Trophoblast cell (in vitro differentiated cells and primary cell): ENCODE results near the gene ENTHD1.
"Not testable (repeated sequence)": the region's sequence is repeated elsewhere in the genome, so short reads cannot be mapped to it uniquely, and the experiment has no call there.

Experiments
- DNase-seq, 2 donors: peaks; one replicate each; pipeline ENCODE4 v3.0.0-alpha.2; 2016
- H2AFZ ChIP-seq: 2 replicates; pipeline ENCODE4 v1.6.1; 2013; ENCODE audit warnings: low read length, moderate library complexity, mild to moderate bottlenecking; ENCODE audit not compliant: insufficient read depth, poor library complexity
- H2AK5ac ChIP-seq: 2 replicates; pipeline ENCODE4 v1.6.1; 2013; ENCODE audit warnings: mild to moderate bottlenecking, low read length
- H2BK120ac ChIP-seq: 2 replicates; pipeline ENCODE4 v1.6.1; 2013; ENCODE audit warnings: low read length, mild to moderate bottlenecking, moderate library complexity; ENCODE audit not compliant: insufficient read depth, poor library complexity
- H2BK12ac ChIP-seq: 2 replicates; pipeline ENCODE4 v1.6.1; 2013; ENCODE audit warnings: mild to moderate bottlenecking, low read length, moderate library complexity
- H2BK5ac ChIP-seq: 2 replicates; pipeline ENCODE4 v1.6.1; 2013; ENCODE audit warnings: low read length, low read depth, moderate library complexity, mild to moderate bottlenecking; ENCODE audit not compliant: poor library complexity
- H3K14ac ChIP-seq: 2 replicates; pipeline ENCODE4 v1.6.1; 2013; ENCODE audit warnings: mild to moderate bottlenecking, low read length
- H3K18ac ChIP-seq: 2 replicates; pipeline ENCODE4 v1.6.1; 2013; ENCODE audit warnings: mild to moderate bottlenecking, low read length
- H3K23ac ChIP-seq: 2 replicates; pipeline ENCODE4 v1.6.1; 2013; ENCODE audit warnings: low read length
- H3K27ac ChIP-seq: 2 replicates; pipeline ENCODE4 v1.5.1; 2013; ENCODE audit warnings: low read depth, mild to moderate bottlenecking, inconsistent platforms, low read length, moderate library complexity
- H3K27me3 ChIP-seq: 2 replicates; pipeline ENCODE4 v1.6.1; 2013; ENCODE audit warnings: inconsistent platforms, mild to moderate bottlenecking, low read length, moderate library complexity; ENCODE audit not compliant: insufficient read depth
- H3K36me3 ChIP-seq, 2 experiments: 1 replicate in 1 of 2; 2 replicates in 1 of 2; pipeline ENCODE4 v1.6.1; 2013; ENCODE audit warnings: low read length in 2 of 2, mild to moderate bottlenecking in 2 of 2, moderate library complexity in 1 of 2; ENCODE audit not compliant: insufficient read depth in 2 of 2, control insufficient read depth in 1 of 2
- H3K4ac ChIP-seq: 2 replicates; pipeline ENCODE4 v1.6.1; 2013; ENCODE audit warnings: low read depth, mild to moderate bottlenecking, low read length, moderate library complexity
- H3K4me1 ChIP-seq, 2 experiments: 1 replicate in 1 of 2; 2 replicates in 1 of 2; pipeline ENCODE4 v1.6.1; 2013; ENCODE audit warnings: low read length in 2 of 2, mild to moderate bottlenecking in 2 of 2, moderate library complexity in 1 of 2; ENCODE audit not compliant: insufficient read depth in 2 of 2, control insufficient read depth in 1 of 2
- H3K4me2 ChIP-seq: 2 replicates; pipeline ENCODE4 v1.6.1; 2013; ENCODE audit warnings: inconsistent platforms, mild to moderate bottlenecking, low read length, moderate library complexity
- H3K4me3 ChIP-seq: 2 replicates; pipeline ENCODE4 v1.5.1; 2013; ENCODE audit warnings: mild to moderate bottlenecking, low read depth, low read length, inconsistent platforms
- H3K79me1 ChIP-seq: one replicate; pipeline ENCODE4 v1.6.1; 2013; ENCODE audit warnings: low read length
- H3K79me2 ChIP-seq: 2 replicates; pipeline ENCODE4 v1.6.1; 2013; ENCODE audit warnings: low read length, mild to moderate bottlenecking; ENCODE audit not compliant: control insufficient read depth, insufficient read depth, poor library complexity
- H3K9ac ChIP-seq: 2 replicates; pipeline ENCODE4 v1.6.1; 2013; ENCODE audit warnings: mild to moderate bottlenecking, low read length
- H3K9me3 ChIP-seq: 2 replicates; pipeline ENCODE4 v1.6.1; 2013; ENCODE audit warnings: low read depth, mild to moderate bottlenecking, control low read depth, inconsistent platforms, low read length; ENCODE audit not compliant: insufficient read depth
- H4K12ac ChIP-seq: 2 replicates; pipeline ENCODE4 v1.6.1; 2013; ENCODE audit warnings: low read depth, mild to moderate bottlenecking, low read length, moderate library complexity
- H4K8ac ChIP-seq: 2 replicates; pipeline ENCODE4 v1.6.1; 2013; ENCODE audit warnings: low read depth, mild to moderate bottlenecking, low read length, moderate library complexity
- H4K91ac ChIP-seq: one replicate; pipeline ENCODE4 v1.6.1; 2013; ENCODE audit warnings: low read depth, mild to moderate bottlenecking, low read length, moderate library complexity
- WGBS: extraction: QIAGEN DNeasy Blood & Tissue Kit; methylation state at CpG from one replicate; pipeline ENCODE4 v1.1.7; 2013; ENCODE audit warnings: missing lambda C conversion rate; ENCODE audit not compliant: insufficient read length, insufficient coverage; ENCODE audit errors: extremely low coverage; 5-methylcytosine and 5-hydroxymethylcytosine counted together

The ENTHD1 gene

DNA sequence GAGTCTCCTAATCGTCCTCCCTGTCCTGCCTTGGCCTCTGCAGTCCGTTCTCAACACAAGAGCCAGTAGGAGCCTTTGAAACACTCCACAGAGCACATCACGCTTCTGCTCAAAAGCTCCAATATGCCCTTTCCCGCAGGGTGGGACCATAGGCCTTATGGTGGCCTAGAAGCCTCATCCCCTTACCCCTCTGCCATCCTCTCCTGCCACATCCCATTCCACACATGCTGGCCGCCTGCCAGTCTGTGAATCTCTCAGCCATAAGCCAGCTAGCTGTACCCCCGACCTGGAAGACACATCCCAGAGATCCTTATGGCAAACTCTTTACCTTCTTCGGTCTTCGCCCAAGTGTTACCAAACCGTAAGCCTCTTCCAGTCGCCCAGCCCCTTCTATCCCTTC is 157.8 kb downstream of the ENTHD1 start:
- peaks cover 2% of the 10 kb centered on the region for H3K9me3 ChIP-seq
- H2BK5ac ChIP-seq, result no peak overlapping the region
- H3K4ac ChIP-seq, result no peak overlapping the region
- H3K4me3 ChIP-seq, result no peak overlapping the region
- no peak overlapping the region for H2BK12ac ChIP-seq
- H3K27me3 ChIP-seq, result no peaks in the 10 kb centered on the region
- no peaks in the 10 kb centered on the region for H3K36me3 ChIP-seq
- no peak overlapping the region for H4K8ac ChIP-seq
- H3K4me1 ChIP-seq, result no peaks in the 10 kb centered on the region
- H2AK5ac ChIP-seq, result no peak overlapping the region
- WGBS, result no CpG with 5 or more reads among the region's 10 CpGs
- no peak overlapping the region for H3K27ac ChIP-seq
- no peak overlapping the region for H3K14ac ChIP-seq
- H2BK120ac ChIP-seq, result no peak overlapping the region
- no peak overlapping the region for H2AFZ ChIP-seq
- no peak overlapping the region for H3K18ac ChIP-seq
- no peak overlapping the region for H3K9ac ChIP-seq
- no peak overlapping the region for H3K4me2 ChIP-seq
- no peak overlapping the region for H4K91ac ChIP-seq
- H3K79me2 ChIP-seq, result no peaks in the 10 kb centered on the region
- no peak for DNase-seq
- H4K12ac ChIP-seq, result no peak overlapping the region
- H3K23ac ChIP-seq, result no peak overlapping the region
- no peaks in the 10 kb centered on the region for H3K79me1 ChIP-seq

DNA sequence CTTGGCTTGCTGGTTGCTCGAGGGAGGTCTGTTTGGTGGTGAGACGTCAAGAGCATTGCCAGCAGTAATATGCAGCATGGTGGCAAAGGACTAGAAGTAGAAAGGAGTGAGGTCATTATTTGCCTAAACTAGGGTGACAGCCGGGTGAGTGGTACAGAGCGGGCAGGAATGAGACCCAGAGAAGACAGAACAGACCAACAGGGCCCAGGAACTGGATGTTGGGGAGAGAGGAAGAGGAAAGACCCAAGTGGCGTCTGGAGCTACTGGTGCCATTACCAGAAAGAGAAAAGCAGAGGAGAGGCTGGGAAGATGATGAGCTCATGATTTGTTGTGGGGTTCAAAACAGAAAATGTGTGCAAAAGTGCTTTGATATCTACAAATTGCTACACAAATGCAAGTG is 158.7 kb downstream of the ENTHD1 start:
- H3K4ac ChIP-seq, result no peak overlapping the region
- no peak overlapping the region for H4K91ac ChIP-seq
- H2BK120ac ChIP-seq, result no peak overlapping the region
- no peak overlapping the region for H2BK5ac ChIP-seq
- no peaks in the 10 kb centered on the region for H3K79me1 ChIP-seq
- WGBS, result no CpG with 5 or more reads among the region's 5 CpGs
- no peak overlapping the region for H4K12ac ChIP-seq
- peaks cover 4% of the 10 kb centered on the region for H3K9me3 ChIP-seq
- H3K14ac ChIP-seq, result no peak overlapping the region
- H3K23ac ChIP-seq, result no peak overlapping the region
- no peak overlapping the region for H3K4me3 ChIP-seq
- H3K9ac ChIP-seq, result no peak overlapping the region
- no peak overlapping the region for H2AFZ ChIP-seq
- H3K36me3 ChIP-seq, result no peaks in the 10 kb centered on the region
- no peak overlapping the region for H2AK5ac ChIP-seq
- DNase-seq, result no peak
- no peaks in the 10 kb centered on the region for H3K4me1 ChIP-seq
- no peak overlapping the region for H3K18ac ChIP-seq
- no peak overlapping the region for H4K8ac ChIP-seq
- H3K27ac ChIP-seq, result no peak overlapping the region
- H3K27me3 ChIP-seq, result no peaks in the 10 kb centered on the region
- no peak overlapping the region for H3K4me2 ChIP-seq
- H2BK12ac ChIP-seq, result no peak overlapping the region
- no peaks in the 10 kb centered on the region for H3K79me2 ChIP-seq

DNA sequence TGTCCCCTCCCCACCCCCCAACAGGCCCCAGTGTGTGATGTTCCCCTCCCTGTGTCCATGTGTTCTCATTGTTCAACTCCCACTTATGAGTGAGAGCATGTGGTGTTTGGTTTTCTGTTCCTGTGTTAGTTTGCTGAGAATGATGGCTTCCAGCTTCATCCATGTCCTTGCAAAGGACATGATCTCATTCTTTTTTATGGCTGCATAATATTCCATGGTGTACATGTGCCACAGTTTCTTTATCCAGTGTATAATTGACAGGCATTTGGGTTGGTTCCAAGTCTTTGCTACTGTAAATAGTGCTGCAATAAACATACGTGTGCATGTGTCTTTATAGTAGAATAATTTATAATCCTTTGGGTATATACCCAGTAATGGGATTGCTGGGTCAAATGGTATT is 159.5 kb downstream of the ENTHD1 start:
- DNase-seq, H3K23ac ChIP-seq, H3K27me3 ChIP-seq, H2BK120ac ChIP-seq, H2AFZ ChIP-seq, H3K4me2 ChIP-seq, H3K27ac ChIP-seq, H3K14ac ChIP-seq, H2BK12ac ChIP-seq, H2AK5ac ChIP-seq, H3K9me3 ChIP-seq, H3K79me1 ChIP-seq, H2BK5ac ChIP-seq, H3K4ac ChIP-seq, H4K91ac ChIP-seq, H3K4me3 ChIP-seq, H3K79me2 ChIP-seq, H4K8ac ChIP-seq, H3K9ac ChIP-seq, H3K18ac ChIP-seq, H4K12ac ChIP-seq, H3K36me3 ChIP-seq, H3K4me1 ChIP-seq: not testable (repeated sequence)
- WGBS, result no CpG with 5 or more reads among the region's 1 CpG

DNA sequence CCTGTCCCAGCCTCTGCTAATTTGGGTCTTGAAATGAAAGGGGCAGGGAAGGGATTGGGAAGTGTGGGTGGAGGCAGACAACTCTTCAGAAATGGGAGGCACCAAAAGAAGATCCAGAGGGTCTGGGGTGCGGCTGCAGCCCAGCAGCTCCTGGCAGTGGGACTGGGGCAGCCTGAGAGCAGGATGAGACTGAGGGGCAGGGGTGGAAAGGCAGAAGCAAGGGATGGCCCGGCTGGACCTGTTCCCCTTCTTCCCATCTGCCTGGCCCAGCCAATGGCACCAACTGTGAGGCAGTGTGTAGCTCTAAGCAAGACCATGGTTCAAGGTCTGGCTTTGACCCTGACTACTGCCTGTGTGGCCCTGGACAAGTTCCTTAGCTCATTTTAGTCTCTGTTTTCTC is 160.4 kb downstream of the ENTHD1 start:
- H3K36me3 ChIP-seq, result no peaks in the 10 kb centered on the region
- no peaks in the 10 kb centered on the region for H3K4me1 ChIP-seq
- H2AFZ ChIP-seq, result no peak overlapping the region
- H4K12ac ChIP-seq, result no peak overlapping the region
- no peaks in the 10 kb centered on the region for H3K79me1 ChIP-seq
- no peak overlapping the region for H3K9ac ChIP-seq
- H3K27ac ChIP-seq, result no peak overlapping the region
- no peak overlapping the region for H3K14ac ChIP-seq
- no peak overlapping the region for H3K4me3 ChIP-seq
- no peak overlapping the region for H3K4ac ChIP-seq
- H3K79me2 ChIP-seq, result no peaks in the 10 kb centered on the region
- no peak overlapping the region for H2BK12ac ChIP-seq
- WGBS, result no CpG with 5 or more reads among the region's 2 CpGs
- H4K8ac ChIP-seq, result no peak overlapping the region
- H3K4me2 ChIP-seq, result no peak overlapping the region
- H3K27me3 ChIP-seq, result no peaks in the 10 kb centered on the region
- H2AK5ac ChIP-seq, result no peak overlapping the region
- H3K9me3 ChIP-seq, result peaks cover 4% of the 10 kb centered on the region
- H3K23ac ChIP-seq, result no peak overlapping the region
- H3K18ac ChIP-seq, result no peak overlapping the region
- H2BK120ac ChIP-seq, result no peak overlapping the region
- H4K91ac ChIP-seq, result no peak overlapping the region
- DNase-seq, result no peak
- H2BK5ac ChIP-seq, result no peak overlapping the region
